Measurements from ENCODE around the gene CDK14. TPM values are rescaled to one million over a fixed set of nuclear protein-coding genes. Genes with fewer than 3 reads are reported as not detected.
A peak's percentile ranks its signal among the peaks of the same experiment; 100 is the strongest.

CDK14 gene
- total RNA-seq, 1 donor from 2014 or later, result 1.9 TPM

- H3K4me3 Mint-ChIP-seq, result no peak overlapping the region
- no peak overlapping the region for H3K27ac Mint-ChIP-seq
- intact Hi-C loops (cut with micrococcal nuclease), result loop anchor here (10.0 kb wide), 1 partner anchor 1362 kb away; the partner anchor contains the start of gene GATAD1
- no peak for DNase-seq
- H3K4me1 Mint-ChIP-seq, result peaks cover 17% of the 10 kb centered on the region
- H3K36me3 Mint-ChIP-seq (ENCODE audit: low read depth), result no peaks in the 10 kb centered on the region
- H3K27me3 Mint-ChIP-seq, result peaks cover 11% of the 10 kb centered on the region
- no peaks in the 10 kb centered on the region for H3K9me3 Mint-ChIP-seq
Observed at GRCh38 chr7:91082852-91083495, 486.9 kb downstream of the CDK14 start.

GRCh38 chr7:91083855-91084644, 487.9 kb downstream of the CDK14 start:
- H3K4me3 Mint-ChIP-seq, result no peak overlapping the region
- intact Hi-C loops (cut with micrococcal nuclease), result loop anchor here (10.0 kb wide), 1 partner anchor 1361 kb away; the partner anchor contains the start of gene GATAD1
- no peaks in the 10 kb centered on the region for H3K9me3 Mint-ChIP-seq
- H3K27ac Mint-ChIP-seq, result no peak overlapping the region
- DNase-seq, result no peak
- peaks cover 11% of the 10 kb centered on the region for H3K27me3 Mint-ChIP-seq
- H3K36me3 Mint-ChIP-seq (ENCODE audit: low read depth), result no peaks in the 10 kb centered on the region
- peaks cover 17% of the 10 kb centered on the region for H3K4me1 Mint-ChIP-seq

- no peak overlapping the region for H3K27ac Mint-ChIP-seq
- H3K9me3 Mint-ChIP-seq, result no peaks in the 10 kb centered on the region
Observed at GRCh38 chr7:91085175-91085574, 489.1 kb downstream of the CDK14 start.

GRCh38 chr7:91086200-91086599, 490.1 kb downstream of the CDK14 start:
- Mint-ChIP-seq H3K4me1 (peaks cover 17% of the 10 kb centered on the region), H3K27ac (no peak overlapping the region), H3K36me3 (ENCODE audit: low read depth) (no peaks in the 10 kb centered on the region), H3K27me3 (peaks cover 8% of the 10 kb centered on the region), H3K9me3 (no peaks in the 10 kb centered on the region), H3K4me3 (no peak overlapping the region)
- DNase-seq, result no peak
- intact Hi-C loops (cut with micrococcal nuclease), result loop anchor here (5.0 to 10.0 kb wide), 2 partner anchors 551 to 1359 kb away; partner anchors contain the start of gene GATAD1

More at GRCh38 chr7:91085175-91085574, 489.1 kb downstream of the CDK14 start:
- peaks cover 17% of the 10 kb centered on the region for H3K4me1 Mint-ChIP-seq
- intact Hi-C loops (cut with micrococcal nuclease), result loop anchor here (5.0 to 10.0 kb wide), 2 partner anchors 552 to 1360 kb away; partner anchors contain the start of gene GATAD1
- H3K4me3 Mint-ChIP-seq, result no peak overlapping the region
- peaks cover 11% of the 10 kb centered on the region for H3K27me3 Mint-ChIP-seq
- no peaks in the 10 kb centered on the region for H3K36me3 Mint-ChIP-seq (ENCODE audit: low read depth)
- DNase-seq, result peak; percentile 61

GRCh38 chr7:91088156-91088555, 492.0 kb downstream of the CDK14 start:
- no peak for DNase-seq
- no peaks in the 10 kb centered on the region for H3K9me3 Mint-ChIP-seq
- no peak overlapping the region for H3K27ac Mint-ChIP-seq
- H3K27me3 Mint-ChIP-seq, result peaks cover 7% of the 10 kb centered on the region
- intact Hi-C loops (cut with micrococcal nuclease), result loop anchor here (5.0 to 10.0 kb wide), 2 partner anchors 549 to 1357 kb away; partner anchors contain the start of gene GATAD1
- H3K36me3 Mint-ChIP-seq (ENCODE audit: low read depth), result no peaks in the 10 kb centered on the region
- no peak overlapping the region for H3K4me3 Mint-ChIP-seq
- peaks cover 18% of the 10 kb centered on the region for H3K4me1 Mint-ChIP-seq

- peaks cover 7% of the 10 kb centered on the region for H3K27me3 Mint-ChIP-seq
- DNase-seq, result no peak
Observed at GRCh38 chr7:91088691-91089090, 492.6 kb downstream of the CDK14 start.

GRCh38 chr7:91089382-91089963, 493.4 kb downstream of the CDK14 start:
- Mint-ChIP-seq H3K27ac (no peak overlapping the region), H3K4me3 (no peak overlapping the region), H3K36me3 (ENCODE audit: low read depth) (no peaks in the 10 kb centered on the region), H3K9me3 (no peaks in the 10 kb centered on the region), H3K4me1 (peaks cover 12% of the 10 kb centered on the region), H3K27me3 (peaks cover 7% of the 10 kb centered on the region)
- peak; percentile 71 for DNase-seq
- intact Hi-C loops (cut with micrococcal nuclease), result loop anchor here (5.0 to 10.0 kb wide), 2 partner anchors 548 to 1355 kb away; partner anchors contain the start of gene GATAD1

More at GRCh38 chr7:91088691-91089090, 492.6 kb downstream of the CDK14 start:
- Mint-ChIP-seq H3K4me1 (peaks cover 16% of the 10 kb centered on the region), H3K9me3 (no peaks in the 10 kb centered on the region), H3K36me3 (ENCODE audit: low read depth) (no peaks in the 10 kb centered on the region), H3K4me3 (no peak overlapping the region), H3K27ac (no peak overlapping the region)
- intact Hi-C loops (cut with micrococcal nuclease), result loop anchor here (5.0 to 10.0 kb wide), 2 partner anchors 549 to 1356 kb away; partner anchors contain the start of gene GATAD1

- no peak for DNase-seq
- Mint-ChIP-seq H3K36me3 (ENCODE audit: low read depth) (no peaks in the 10 kb centered on the region), H3K4me1 (peaks cover 2% of the 10 kb centered on the region), H3K9me3 (no peaks in the 10 kb centered on the region), H3K27ac (no peak overlapping the region), H3K27me3 (peaks cover 7% of the 10 kb centered on the region), H3K4me3 (no peak overlapping the region)
- intact Hi-C loops (cut with micrococcal nuclease), result no loop called here
Observed at GRCh38 chr7:91090684-91091083, 494.6 kb downstream of the CDK14 start.

- no peak overlapping the region for H3K27ac Mint-ChIP-seq
- H3K27me3 Mint-ChIP-seq, result peaks cover 7% of the 10 kb centered on the region
- no peak overlapping the region for H3K4me3 Mint-ChIP-seq
- H3K4me1 Mint-ChIP-seq, result peaks cover 2% of the 10 kb centered on the region
- no peaks in the 10 kb centered on the region for H3K9me3 Mint-ChIP-seq
- intact Hi-C loops (cut with micrococcal nuclease), result no loop called here
- DNase-seq, result no peak
- H3K36me3 Mint-ChIP-seq (ENCODE audit: low read depth), result no peaks in the 10 kb centered on the region
Observed at GRCh38 chr7:91091631-91092030, 495.5 kb downstream of the CDK14 start.

GRCh38 chr7:91093181-91093580, 497.1 kb downstream of the CDK14 start:
- H3K27ac Mint-ChIP-seq, result no peak overlapping the region
- no peaks in the 10 kb centered on the region for H3K9me3 Mint-ChIP-seq
- peaks cover 2% of the 10 kb centered on the region for H3K4me1 Mint-ChIP-seq
- no peak overlapping the region for H3K4me3 Mint-ChIP-seq
- intact Hi-C loops (cut with micrococcal nuclease), result no loop called here
- peaks cover 2% of the 10 kb centered on the region for H3K27me3 Mint-ChIP-seq
- H3K36me3 Mint-ChIP-seq (ENCODE audit: low read depth), result no peaks in the 10 kb centered on the region
- no peak for DNase-seq

- H3K27ac Mint-ChIP-seq, result no peak overlapping the region
Observed at GRCh38 chr7:91098566-91098965, 502.4 kb downstream of the CDK14 start.

GRCh38 chr7:91103363-91103762, 507.2 kb downstream of the CDK14 start:
- H3K27me3 Mint-ChIP-seq, result no peaks in the 10 kb centered on the region
- H3K9me3 Mint-ChIP-seq, result peaks cover 3% of the 10 kb centered on the region
- DNase-seq, result no peak
- H3K36me3 Mint-ChIP-seq (ENCODE audit: low read depth), result no peaks in the 10 kb centered on the region
- H3K27ac Mint-ChIP-seq, result no peak overlapping the region
- no peaks in the 10 kb centered on the region for H3K4me1 Mint-ChIP-seq
- no peak overlapping the region for H3K4me3 Mint-ChIP-seq
- intact Hi-C loops (cut with micrococcal nuclease), result no loop called here

More at GRCh38 chr7:91098566-91098965, 502.4 kb downstream of the CDK14 start:
- H3K27me3 Mint-ChIP-seq, result peaks cover 2% of the 10 kb centered on the region
- H3K4me1 Mint-ChIP-seq, result no peaks in the 10 kb centered on the region
- DNase-seq, result no peak
- intact Hi-C loops (cut with micrococcal nuclease), result no loop called here
- peaks cover 2% of the 10 kb centered on the region for H3K9me3 Mint-ChIP-seq
- H3K36me3 Mint-ChIP-seq (ENCODE audit: low read depth), result no peaks in the 10 kb centered on the region
- H3K4me3 Mint-ChIP-seq, result no peak overlapping the region

GRCh38 chr7:91107460-91107859, 511.3 kb downstream of the CDK14 start:
- DNase-seq, result no peak
- Mint-ChIP-seq H3K27me3 (no peaks in the 10 kb centered on the region), H3K27ac (no peak overlapping the region), H3K4me1 (no peaks in the 10 kb centered on the region), H3K36me3 (ENCODE audit: low read depth) (no peaks in the 10 kb centered on the region), H3K4me3 (no peak overlapping the region), H3K9me3 (peaks cover 3% of the 10 kb centered on the region)
- intact Hi-C loops (cut with micrococcal nuclease), result no loop called here
